Measurements from ENCODE around the gene DEPP1. TPM values are rescaled to one million over a fixed set of nuclear protein-coding genes. Genes with fewer than 3 reads are reported as not detected.

DEPP1 gene
- total and polyA plus RNA-seq, 2 of the 13 experiments (the other 11 are each of a cell fraction or from before 2014, with no cell fraction given) = 14.8 to 270 TPM

DNA sequence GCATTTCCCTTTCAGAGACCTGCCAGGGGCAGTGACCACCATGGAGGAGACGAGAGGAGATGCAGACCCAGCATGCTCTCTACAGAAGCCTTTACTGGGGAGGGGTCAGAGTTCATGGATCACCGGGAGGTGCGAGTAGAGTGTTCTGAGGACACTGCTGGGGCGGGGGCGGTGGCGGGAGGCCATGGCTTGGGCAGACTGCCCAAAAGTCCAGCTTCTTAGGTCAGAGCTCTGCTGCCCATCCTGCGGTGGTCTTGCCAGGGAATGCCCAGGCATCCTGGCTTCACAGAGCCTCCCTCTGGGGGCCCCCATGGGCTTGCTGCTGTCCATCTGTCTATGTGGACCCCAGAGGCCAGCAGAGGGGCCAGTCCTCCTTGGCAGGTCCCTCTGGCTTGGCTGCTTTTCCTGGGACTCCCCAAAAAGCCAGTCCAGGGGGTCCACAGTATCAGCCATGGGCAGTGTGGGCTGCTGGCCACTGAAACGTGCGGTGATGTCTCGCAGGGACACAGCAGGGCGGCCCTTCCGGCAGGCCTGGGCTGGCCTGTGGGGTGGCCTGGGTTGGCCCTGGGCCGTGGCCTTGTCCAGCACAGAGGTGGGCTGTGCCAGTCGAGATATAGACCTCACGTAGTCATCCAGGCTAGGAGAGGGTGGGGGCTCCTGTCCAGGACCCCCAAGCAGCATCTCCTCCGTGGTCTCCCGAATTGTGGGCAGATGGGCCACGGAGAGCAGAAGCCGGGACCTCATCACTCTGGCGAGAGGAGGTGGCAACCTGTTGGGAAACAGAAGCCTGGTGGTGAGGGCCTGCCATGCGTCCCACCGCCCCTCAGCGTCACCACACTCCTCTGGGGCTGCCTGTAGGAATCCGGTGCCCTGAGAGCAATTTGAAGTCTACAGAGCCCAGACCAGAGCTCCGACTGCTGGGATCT lies 1.1 kb downstream of the DEPP1 start (continued):
- TF ChIP-seq, protein P1, sequence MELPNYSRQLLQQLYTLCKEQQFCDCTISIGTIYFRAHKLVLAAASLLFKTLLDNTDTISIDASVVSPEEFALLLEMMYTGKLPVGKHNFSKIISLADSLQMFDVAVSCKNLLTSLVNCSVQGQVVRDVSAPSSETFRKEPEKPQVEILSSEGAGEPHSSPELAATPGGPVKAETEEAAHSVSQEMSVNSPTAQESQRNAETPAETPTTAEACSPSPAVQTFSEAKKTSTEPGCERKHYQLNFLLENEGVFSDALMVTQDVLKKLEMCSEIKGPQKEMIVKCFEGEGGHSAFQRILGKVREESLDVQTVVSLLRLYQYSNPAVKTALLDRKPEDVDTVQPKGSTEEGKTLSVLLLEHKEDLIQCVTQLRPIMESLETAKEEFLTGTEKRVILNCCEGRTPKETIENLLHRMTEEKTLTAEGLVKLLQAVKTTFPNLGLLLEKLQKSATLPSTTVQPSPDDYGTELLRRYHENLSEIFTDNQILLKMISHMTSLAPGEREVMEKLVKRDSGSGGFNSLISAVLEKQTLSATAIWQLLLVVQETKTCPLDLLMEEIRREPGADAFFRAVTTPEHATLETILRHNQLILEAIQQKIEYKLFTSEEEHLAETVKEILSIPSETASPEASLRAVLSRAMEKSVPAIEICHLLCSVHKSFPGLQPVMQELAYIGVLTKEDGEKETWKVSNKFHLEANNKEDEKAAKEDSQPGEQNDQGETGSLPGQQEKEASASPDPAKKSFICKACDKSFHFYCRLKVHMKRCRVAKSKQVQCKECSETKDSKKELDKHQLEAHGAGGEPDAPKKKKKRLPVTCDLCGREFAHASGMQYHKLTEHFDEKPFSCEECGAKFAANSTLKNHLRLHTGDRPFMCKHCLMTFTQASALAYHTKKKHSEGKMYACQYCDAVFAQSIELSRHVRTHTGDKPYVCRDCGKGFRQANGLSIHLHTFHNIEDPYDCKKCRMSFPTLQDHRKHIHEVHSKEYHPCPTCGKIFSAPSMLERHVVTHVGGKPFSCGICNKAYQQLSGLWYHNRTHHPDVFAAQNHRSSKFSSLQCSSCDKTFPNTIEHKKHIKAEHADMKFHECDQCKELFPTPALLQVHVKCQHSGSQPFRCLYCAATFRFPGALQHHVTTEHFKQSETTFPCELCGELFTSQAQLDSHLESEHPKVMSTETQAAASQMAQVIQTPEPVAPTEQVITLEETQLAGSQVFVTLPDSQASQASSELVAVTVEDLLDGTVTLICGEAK (IDR thresholded peaks at IDR 0.05) = no peak
- TF ChIP-seq, protein P1 (CRISPR knock-in tag; IDR thresholded peaks at IDR 0.05) = peak; percentile 51; the same call in 1 of the 2 replicates
- TF ChIP-seq ZNF75D (CRISPR knock-in tag; IDR thresholded peaks at IDR 0.05; ENCODE audit: borderline replicate concordance) (no peak), KAT2B (IDR thresholded peaks at IDR 0.05; ENCODE audit: borderline replicate concordance, low read depth, low read length) (no peak), PCBP2 (optimal IDR thresholded peaks at IDR 0.05; ENCODE audit: low read depth, low read length, poor library complexity, severe bottlenecking) (no peak), ZNF768 (CRISPR knock-in tag; IDR thresholded peaks at IDR 0.05) (peak; percentile 52; the same call in 1 of the 2 replicates), NFATC3 (CRISPR knock-in tag; IDR thresholded peaks at IDR 0.05) (no peak), SRY (CRISPR knock-in tag; IDR thresholded peaks at IDR 0.05) (no peak; the same call in none of the 2 replicates), CCAR2 (optimal IDR thresholded peaks at IDR 0.05; ENCODE audit: low read depth, low read length) (no peak), ZNF562 (CRISPR knock-in tag; IDR thresholded peaks at IDR 0.05; ENCODE audit: borderline replicate concordance) (no peak), HNRNPK (IDR thresholded peaks at IDR 0.05; ENCODE audit: low read depth, low read length, poor library complexity, severe bottlenecking) (no peak)
- TF ChIP-seq, protein P2, sequence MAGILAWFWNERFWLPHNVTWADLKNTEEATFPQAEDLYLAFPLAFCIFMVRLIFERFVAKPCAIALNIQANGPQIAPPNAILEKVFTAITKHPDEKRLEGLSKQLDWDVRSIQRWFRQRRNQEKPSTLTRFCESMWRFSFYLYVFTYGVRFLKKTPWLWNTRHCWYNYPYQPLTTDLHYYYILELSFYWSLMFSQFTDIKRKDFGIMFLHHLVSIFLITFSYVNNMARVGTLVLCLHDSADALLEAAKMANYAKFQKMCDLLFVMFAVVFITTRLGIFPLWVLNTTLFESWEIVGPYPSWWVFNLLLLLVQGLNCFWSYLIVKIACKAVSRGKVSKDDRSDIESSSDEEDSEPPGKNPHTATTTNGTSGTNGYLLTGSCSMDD (CRISPR knock-in tag; IDR thresholded peaks at IDR 0.05) = no peak; the same call in none of the 2 replicates
- TF ChIP-seq, protein P3, sequence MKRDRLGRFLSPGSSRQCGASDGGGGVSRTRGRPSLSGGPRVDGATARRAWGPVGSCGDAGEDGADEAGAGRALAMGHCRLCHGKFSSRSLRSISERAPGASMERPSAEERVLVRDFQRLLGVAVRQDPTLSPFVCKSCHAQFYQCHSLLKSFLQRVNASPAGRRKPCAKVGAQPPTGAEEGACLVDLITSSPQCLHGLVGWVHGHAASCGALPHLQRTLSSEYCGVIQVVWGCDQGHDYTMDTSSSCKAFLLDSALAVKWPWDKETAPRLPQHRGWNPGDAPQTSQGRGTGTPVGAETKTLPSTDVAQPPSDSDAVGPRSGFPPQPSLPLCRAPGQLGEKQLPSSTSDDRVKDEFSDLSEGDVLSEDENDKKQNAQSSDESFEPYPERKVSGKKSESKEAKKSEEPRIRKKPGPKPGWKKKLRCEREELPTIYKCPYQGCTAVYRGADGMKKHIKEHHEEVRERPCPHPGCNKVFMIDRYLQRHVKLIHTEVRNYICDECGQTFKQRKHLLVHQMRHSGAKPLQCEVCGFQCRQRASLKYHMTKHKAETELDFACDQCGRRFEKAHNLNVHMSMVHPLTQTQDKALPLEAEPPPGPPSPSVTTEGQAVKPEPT (CRISPR knock-in tag; IDR thresholded peaks at IDR 0.05; ENCODE audit: low read depth) = no peak; the same call in 1 of the 2 replicates
- TF ChIP-seq, protein P4, sequence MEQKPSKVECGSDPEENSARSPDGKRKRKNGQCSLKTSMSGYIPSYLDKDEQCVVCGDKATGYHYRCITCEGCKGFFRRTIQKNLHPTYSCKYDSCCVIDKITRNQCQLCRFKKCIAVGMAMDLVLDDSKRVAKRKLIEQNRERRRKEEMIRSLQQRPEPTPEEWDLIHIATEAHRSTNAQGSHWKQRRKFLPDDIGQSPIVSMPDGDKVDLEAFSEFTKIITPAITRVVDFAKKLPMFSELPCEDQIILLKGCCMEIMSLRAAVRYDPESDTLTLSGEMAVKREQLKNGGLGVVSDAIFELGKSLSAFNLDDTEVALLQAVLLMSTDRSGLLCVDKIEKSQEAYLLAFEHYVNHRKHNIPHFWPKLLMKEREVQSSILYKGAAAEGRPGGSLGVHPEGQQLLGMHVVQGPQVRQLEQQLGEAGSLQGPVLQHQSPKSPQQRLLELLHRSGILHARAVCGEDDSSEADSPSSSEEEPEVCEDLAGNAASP (CRISPR knock-in tag; IDR thresholded peaks at IDR 0.05; ENCODE audit: borderline replicate concordance) = no peak; the same call in 1 of the 2 replicates
